ENCODE results near the gene GLDC.
"Not testable (repeated sequence)": the region's sequence is repeated elsewhere in the genome, so short reads cannot be mapped to it uniquely, and the experiment has no call there.

The GLDC gene

GRCh38 chr9:6545017-6545691 is 100.4 kb downstream of the GLDC start:
- DNase-seq = no peak
- Histone ChIP-seq H3K79me2 (ENCODE audit: insufficient read depth, low read length) (no peaks in the 10 kb centered on the region), H3K27ac (ENCODE audit: low read length) (no peak overlapping the region), H3K4me1 (ENCODE audit: insufficient read depth, low read length) (no peaks in the 10 kb centered on the region), H3K36me3 (ENCODE audit: insufficient read depth, low read length) (no peaks in the 10 kb centered on the region), H3K9ac (ENCODE audit: low read depth, low read length) (no peak overlapping the region), H3K27me3 (ENCODE audit: insufficient read depth, low read length, poor library complexity) (no peaks in the 10 kb centered on the region), H3K4me2 (ENCODE audit: insufficient read depth, low read length) (no peak overlapping the region), H4K20me1 (ENCODE audit: insufficient read depth, low read length) (no peaks in the 10 kb centered on the region), H3K9me3 (ENCODE audit: insufficient read depth, low read length, severe bottlenecking) (no peaks in the 10 kb centered on the region), H3K4me3 (ENCODE audit: low read depth in 1 of 2, low read length in 2 of 2) (no peak overlapping the region), H2AFZ (ENCODE audit: low read depth, low read length) (no peak overlapping the region)
- TF ChIP-seq, protein P1, sequence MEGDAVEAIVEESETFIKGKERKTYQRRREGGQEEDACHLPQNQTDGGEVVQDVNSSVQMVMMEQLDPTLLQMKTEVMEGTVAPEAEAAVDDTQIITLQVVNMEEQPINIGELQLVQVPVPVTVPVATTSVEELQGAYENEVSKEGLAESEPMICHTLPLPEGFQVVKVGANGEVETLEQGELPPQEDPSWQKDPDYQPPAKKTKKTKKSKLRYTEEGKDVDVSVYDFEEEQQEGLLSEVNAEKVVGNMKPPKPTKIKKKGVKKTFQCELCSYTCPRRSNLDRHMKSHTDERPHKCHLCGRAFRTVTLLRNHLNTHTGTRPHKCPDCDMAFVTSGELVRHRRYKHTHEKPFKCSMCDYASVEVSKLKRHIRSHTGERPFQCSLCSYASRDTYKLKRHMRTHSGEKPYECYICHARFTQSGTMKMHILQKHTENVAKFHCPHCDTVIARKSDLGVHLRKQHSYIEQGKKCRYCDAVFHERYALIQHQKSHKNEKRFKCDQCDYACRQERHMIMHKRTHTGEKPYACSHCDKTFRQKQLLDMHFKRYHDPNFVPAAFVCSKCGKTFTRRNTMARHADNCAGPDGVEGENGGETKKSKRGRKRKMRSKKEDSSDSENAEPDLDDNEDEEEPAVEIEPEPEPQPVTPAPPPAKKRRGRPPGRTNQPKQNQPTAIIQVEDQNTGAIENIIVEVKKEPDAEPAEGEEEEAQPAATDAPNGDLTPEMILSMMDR (IDR thresholded peaks at IDR 0.05; ENCODE audit: borderline replicate concordance, extremely low read depth, low read length, poor library complexity, severe bottlenecking) = no peak
- no peak for TF ChIP-seq EZH2 (IDR thresholded peaks at IDR 0.05; ENCODE audit: borderline replicate concordance, low read depth, low read length, severe bottlenecking)
- ATAC-seq (ENCODE audit: insufficient read depth, low read depth) = no peak

GRCh38 chr9:6543204-6543603 is 102.3 kb downstream of the GLDC start:
- no peak overlapping the region for H3K4me3 ChIP-seq (ENCODE audit: low read depth in 1 of 2, low read length in 2 of 2)
- no peak for ATAC-seq (ENCODE audit: insufficient read depth, low read depth)
- TF ChIP-seq, protein P1 (IDR thresholded peaks at IDR 0.05; ENCODE audit: borderline replicate concordance, extremely low read depth, low read length, poor library complexity, severe bottlenecking) = no peak
- no peak for TF ChIP-seq EZH2 (IDR thresholded peaks at IDR 0.05; ENCODE audit: borderline replicate concordance, low read depth, low read length, severe bottlenecking)
- H3K4me1 ChIP-seq (ENCODE audit: insufficient read depth, low read length) = no peaks in the 10 kb centered on the region
- H3K9ac ChIP-seq (ENCODE audit: low read depth, low read length) = no peak overlapping the region
- DNase-seq = no peak
- no peaks in the 10 kb centered on the region for H3K79me2 ChIP-seq (ENCODE audit: insufficient read depth, low read length)
- no peaks in the 10 kb centered on the region for H3K9me3 ChIP-seq (ENCODE audit: insufficient read depth, low read length, severe bottlenecking)
- H3K27me3 ChIP-seq (ENCODE audit: insufficient read depth, low read length, poor library complexity) = no peaks in the 10 kb centered on the region
- H4K20me1 ChIP-seq (ENCODE audit: insufficient read depth, low read length) = no peaks in the 10 kb centered on the region
- H3K4me2 ChIP-seq (ENCODE audit: insufficient read depth, low read length) = no peak overlapping the region
- H2AFZ ChIP-seq (ENCODE audit: low read depth, low read length) = no peak overlapping the region
- no peak overlapping the region for H3K27ac ChIP-seq (ENCODE audit: low read length)
- H3K36me3 ChIP-seq (ENCODE audit: insufficient read depth, low read length) = no peaks in the 10 kb centered on the region

DNA sequence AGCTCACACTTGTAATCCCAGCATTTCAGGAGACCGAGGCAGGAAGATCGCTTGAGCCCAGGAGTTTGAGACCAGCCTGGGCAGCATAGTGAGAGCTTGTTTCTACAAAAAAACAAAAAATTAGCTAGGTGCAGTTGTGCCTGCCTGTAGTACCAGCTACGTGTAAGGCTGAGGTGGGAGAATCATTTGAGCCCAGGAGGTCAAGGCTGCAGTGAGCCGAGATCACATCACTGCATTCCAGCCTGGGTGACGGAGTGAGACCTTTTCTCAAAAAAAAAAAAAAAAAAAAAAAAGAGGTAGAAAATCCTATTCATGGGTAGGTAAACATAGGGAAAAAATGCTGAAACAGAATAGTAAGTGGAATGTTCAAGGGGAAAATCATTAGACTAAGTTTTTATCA is 102.9 kb downstream of the GLDC start:
- not testable (repeated sequence) for H3K36me3 ChIP-seq (ENCODE audit: insufficient read depth, low read length); H4K20me1 ChIP-seq (ENCODE audit: insufficient read depth, low read length); H3K4me2 ChIP-seq (ENCODE audit: insufficient read depth, low read length); ATAC-seq (ENCODE audit: insufficient read depth, low read depth); DNase-seq; H2AFZ ChIP-seq (ENCODE audit: low read depth, low read length); H3K4me1 ChIP-seq (ENCODE audit: insufficient read depth, low read length); H3K9ac ChIP-seq (ENCODE audit: low read depth, low read length); H3K27me3 ChIP-seq (ENCODE audit: insufficient read depth, low read length, poor library complexity); H3K4me3 ChIP-seq (ENCODE audit: low read depth in 1 of 2, low read length in 2 of 2); H3K27ac ChIP-seq (ENCODE audit: low read length); H3K79me2 ChIP-seq (ENCODE audit: insufficient read depth, low read length); H3K9me3 ChIP-seq (ENCODE audit: insufficient read depth, low read length, severe bottlenecking)

GRCh38 chr9:6538666-6539071 is 106.9 kb downstream of the GLDC start:
- no peak overlapping the region for H3K4me3 ChIP-seq (ENCODE audit: low read depth in 1 of 2, low read length in 2 of 2)
- H4K20me1 ChIP-seq (ENCODE audit: insufficient read depth, low read length) = no peaks in the 10 kb centered on the region
- no peaks in the 10 kb centered on the region for H3K9me3 ChIP-seq (ENCODE audit: insufficient read depth, low read length, severe bottlenecking)
- H3K27ac ChIP-seq (ENCODE audit: low read length) = no peak overlapping the region
- no peaks in the 10 kb centered on the region for H3K36me3 ChIP-seq (ENCODE audit: insufficient read depth, low read length)
- H3K4me2 ChIP-seq (ENCODE audit: insufficient read depth, low read length) = no peak overlapping the region
- H3K79me2 ChIP-seq (ENCODE audit: insufficient read depth, low read length) = no peaks in the 10 kb centered on the region
- DNase-seq (no peak), ATAC-seq (ENCODE audit: insufficient read depth, low read depth) (no peak)
- H2AFZ ChIP-seq (ENCODE audit: low read depth, low read length) = no peak overlapping the region
- no peaks in the 10 kb centered on the region for H3K4me1 ChIP-seq (ENCODE audit: insufficient read depth, low read length)
- H3K27me3 ChIP-seq (ENCODE audit: insufficient read depth, low read length, poor library complexity) = no peaks in the 10 kb centered on the region
- no peak overlapping the region for H3K9ac ChIP-seq (ENCODE audit: low read depth, low read length)
- TF ChIP-seq EZH2 (IDR thresholded peaks at IDR 0.05; ENCODE audit: borderline replicate concordance, low read depth, low read length, severe bottlenecking) = no peak
- TF ChIP-seq, protein P1 (IDR thresholded peaks at IDR 0.05; ENCODE audit: borderline replicate concordance, extremely low read depth, low read length, poor library complexity, severe bottlenecking) = no peak
